Common myeloid progenitor, CD34-positive (primary cell): Measurements from ENCODE around the gene PEMT.
"Not testable (repeated sequence)": the region's sequence is repeated elsewhere in the genome, so short reads cannot be mapped to it uniquely, and the experiment has no call there.

Experiments used
- CTCF ChIA-PET: fragments of 350-600 bp; sonication (Branson Sonifier 250); formaldehyde crosslinking; loops from one replicate; lab custom pipeline; 2021; ENCODE audit warnings: antibody characterized with exemption; lab: Charles Lee
- POLR2A ChIA-PET: fragments of 350-600 bp; sonication (Branson Sonifier 250); formaldehyde crosslinking; loops from one replicate; lab custom pipeline; 2021; ENCODE audit warnings: antibody characterized with exemption; lab: Charles Lee
- DNase-seq, 3 donors: peaks; one replicate each; pipeline versions ENCODE4 v3.0.0 to v3.0.0-alpha.2; 2013
- H3K27ac ChIP-seq, 2 experiments: 1 replicate in 1 of 2; 2 replicates in 1 of 2; pipeline ENCODE4 v1.7.0; 2013; ENCODE audit warnings: inconsistent platforms in 2 of 2, low read length in 2 of 2, mild to moderate bottlenecking in 2 of 2, low read depth in 1 of 2, moderate library complexity in 1 of 2; ENCODE audit not compliant: severe bottlenecking in 2 of 2, insufficient read depth in 1 of 2, poor library complexity in 1 of 2
- H3K27me3 ChIP-seq, 5 experiments: replicated peaks in 2 of 5; 1 replicate in 3 of 5; 2 replicates in 2 of 5; pipeline versions ENCODE4 v1.6.1 to v1.7.0; 2013; ENCODE audit warnings: low read length in 4 of 5, mild to moderate bottlenecking in 2 of 5, moderate library complexity in 2 of 5, inconsistent platforms in 1 of 5; ENCODE audit not compliant: insufficient read depth in 5 of 5, control insufficient read depth in 4 of 5
- H3K36me3 ChIP-seq, 4 experiments: 1 replicate in 2 of 4; 2 replicates in 2 of 4; pipeline versions ENCODE4 v1.6.1 to v1.7.0; 2013; ENCODE audit warnings: low read length in 3 of 4, control low read depth in 1 of 4, mild to moderate bottlenecking in 1 of 4; ENCODE audit not compliant: control insufficient read depth in 4 of 4, insufficient read depth in 4 of 4
- H3K4me1 ChIP-seq, 4 experiments: 1 replicate in 3 of 4; 2 replicates in 1 of 4; pipeline versions ENCODE4 v1.6.1 to v1.7.1; 2013; ENCODE audit warnings: low read length in 3 of 4, mild to moderate bottlenecking in 3 of 4, control low read depth in 1 of 4, inconsistent platforms in 1 of 4, moderate library complexity in 1 of 4; ENCODE audit not compliant: control insufficient read depth in 4 of 4, insufficient read depth in 4 of 4; ENCODE audit errors: control extremely low read depth in 1 of 4
- H3K4me3 ChIP-seq, 7 experiments: 1 replicate in 4 of 7; 2 replicates in 3 of 7; pipeline versions ENCODE4 v1.5.1 to v1.7.0; 2013; ENCODE audit warnings: mild to moderate bottlenecking in 7 of 7, low read length in 6 of 7, moderate library complexity in 6 of 7, inconsistent platforms in 2 of 7, low read depth in 2 of 7, control low read depth in 1 of 7; ENCODE audit not compliant: insufficient read depth in 4 of 7, control insufficient read depth in 1 of 7; ENCODE audit errors: extremely low read depth in 1 of 7
- H3K9me3 ChIP-seq, 5 experiments: 1 replicate in 4 of 5; 2 replicates in 1 of 5; pipeline versions ENCODE4 v1.6.1 to v1.7.1; 2013; ENCODE audit warnings: low read length in 4 of 5, mild to moderate bottlenecking in 2 of 5, inconsistent platforms in 1 of 5, low read depth in 1 of 5, moderate library complexity in 1 of 5; ENCODE audit not compliant: control insufficient read depth in 4 of 5, insufficient read depth in 2 of 5; ENCODE audit errors: control extremely low read depth in 1 of 5
- WGBS: methylation state at CpG from one replicate; pipeline ENCODE4 v1.1.5; 2013; ENCODE audit not compliant: insufficient coverage; 5-methylcytosine and 5-hydroxymethylcytosine counted together

Gene PEMT

GRCh38 chr17:17491546-17491988 lies 99.9 kb downstream of the PEMT start:
- H3K36me3 ChIP-seq, result peaks cover 11 to 51% (median 34%) of the 10 kb centered on the region in 4 experiments
- ChIA-PET POLR2A (no interaction called here), CTCF (interaction anchor here (0.9 to 2.3 kb wide), 8 partner anchors 8 to 151 kb away, joined by 3 to 8 read pairs (median 4); no protein-coding TSS in a partner anchor)
- peaks cover 0 to 25% (median 19%) of the 10 kb centered on the region in 4 experiments for H3K4me1 ChIP-seq
- no peak overlapping the region for H3K27ac ChIP-seq
- no peak overlapping the region for H3K4me3 ChIP-seq
- 97% methylated on average over 9 of the region's 17 CpGs for WGBS
- H3K9me3 ChIP-seq, result no peaks in the 10 kb centered on the region
- H3K27me3 ChIP-seq, result peaks cover 0 to 15% (median 6%) of the 10 kb centered on the region in 5 experiments
- no peak for DNase-seq

- 92% methylated on average over 10 of the region's 10 CpGs for WGBS
- no peaks in the 10 kb centered on the region for H3K9me3 ChIP-seq
- ChIA-PET CTCF (interaction anchor here (0.9 to 2.3 kb wide), 8 partner anchors 9 to 151 kb away, joined by 3 to 8 read pairs (median 4); no protein-coding TSS in a partner anchor), POLR2A (no interaction called here)
- H3K36me3 ChIP-seq, result peaks cover 11 to 51% (median 34%) of the 10 kb centered on the region in 4 experiments
- no peak overlapping the region for H3K27ac ChIP-seq
- no peak overlapping the region for H3K4me3 ChIP-seq
- no peak for DNase-seq
- H3K4me1 ChIP-seq, result peaks cover 0 to 21% (median 14%) of the 10 kb centered on the region in 4 experiments
- peaks cover 0 to 13% (median 6%) of the 10 kb centered on the region in 5 experiments for H3K27me3 ChIP-seq
These were observed 100.5 kb downstream of the PEMT start for GRCh38 chr17:17491031-17491471.

- ChIA-PET POLR2A (no interaction called here), CTCF (no interaction called here)
- Histone ChIP-seq H3K9me3 (no peaks in the 10 kb centered on the region), H3K27ac (no peak overlapping the region), H3K4me3 (no peak overlapping the region), H3K36me3 (peaks cover 13 to 57% (median 31%) of the 10 kb centered on the region in 4 experiments), H3K4me1 (peaks cover 0 to 28% (median 12%) of the 10 kb centered on the region in 4 experiments), H3K27me3 (no peaks in the 10 kb centered on the region)
- WGBS, result 80% methylated on average over 1 of the region's 2 CpGs
- no peak for DNase-seq
These were observed 103.5 kb downstream of the PEMT start for GRCh38 chr17:17487998-17488397.

- H3K9me3 ChIP-seq, H3K27ac ChIP-seq, POLR2A ChIA-PET, H3K27me3 ChIP-seq, DNase-seq, H3K4me3 ChIP-seq: not testable (repeated sequence)
- CTCF ChIA-PET, result interaction anchor here (1.1 to 1.2 kb wide), 2 partner anchors 9 to 131 kb away, joined by 3 to 4 read pairs; partner anchors contain the start of gene RASD1
- peaks cover 6 to 36% (median 12%) of the 10 kb centered on the region in 4 experiments for H3K4me1 ChIP-seq
- 97% methylated on average over 17 of the region's 23 CpGs for WGBS
- peaks cover 12 to 47% (median 18%) of the 10 kb centered on the region in 4 experiments for H3K36me3 ChIP-seq
These were observed 105.1 kb downstream of the PEMT start for GRCh38 chr17:17486416-17486815.

- ChIA-PET CTCF (no interaction called here), POLR2A (no interaction called here)
- no peaks in the 10 kb centered on the region for H3K9me3 ChIP-seq
- H3K4me1 ChIP-seq, result peaks cover 6 to 43% (median 19%) of the 10 kb centered on the region in 4 experiments
- 68% methylated on average over 5 of the region's 6 CpGs for WGBS
- no peaks in the 10 kb centered on the region for H3K27me3 ChIP-seq
- no peak for DNase-seq
- no peak overlapping the region for H3K4me3 ChIP-seq
- H3K27ac ChIP-seq, result no peak overlapping the region
- H3K36me3 ChIP-seq, result peaks cover 9 to 44% (median 12%) of the 10 kb centered on the region in 4 experiments
These were observed 106.1 kb downstream of the PEMT start for GRCh38 chr17:17485420-17485819.

GRCh38 chr17:17484451-17484899 lies 107.0 kb downstream of the PEMT start:
- Histone ChIP-seq H3K36me3 (peaks cover 12 to 39% (median 13%) of the 10 kb centered on the region in 4 experiments), H3K4me1 (peaks cover 6 to 48% (median 23%) of the 10 kb centered on the region in 4 experiments), H3K9me3 (no peaks in the 10 kb centered on the region), H3K4me3 (peak overlapping the region in 4 of 7 experiments; percentile 2 to 50 (median 34)), H3K27ac (peak overlapping the region in 1 of 2 experiments; percentile 15), H3K27me3 (no peaks in the 10 kb centered on the region)
- POLR2A ChIA-PET, result no interaction called here
- 14% methylated on average over 11 of the region's 12 CpGs for WGBS
- DNase-seq, result peak; percentile 11 to 67 (median 47)
- CTCF ChIA-PET, result interaction anchor here (1.0 kb wide), 2 partner anchors 12 to 26 kb away, joined by 3 to 6 read pairs; partner anchors contain the start of gene RASD1

- POLR2A ChIA-PET, result no interaction called here
- Histone ChIP-seq H3K9me3 (no peaks in the 10 kb centered on the region), H3K27me3 (no peaks in the 10 kb centered on the region), H3K36me3 (peaks cover 0 to 24% (median 7%) of the 10 kb centered on the region in 4 experiments), H3K27ac (no peak overlapping the region), H3K4me3 (no peak overlapping the region), H3K4me1 (peaks cover 19 to 58% (median 38%) of the 10 kb centered on the region in 4 experiments)
- no peak for DNase-seq
- 87% methylated on average over 5 of the region's 5 CpGs for WGBS
- CTCF ChIA-PET, result no interaction called here
These were observed 109.6 kb downstream of the PEMT start for GRCh38 chr17:17481860-17482259.
